Upper lobe of left lung (tissue), 4 donors: ENCODE data around the gene MYBPH.

Experiments
- EP300 ChIP-seq, 4 donors: sonication (generic); formaldehyde crosslinking; IDR thresholded peaks; one replicate each; pipeline ENCODE4 v1.5.1; 2017; ENCODE audit warnings: antibody characterized with exemption in 4 of 4, control low read depth in 2 of 4
- POLR2A ChIP-seq, 4 donors: fragments of 450-650 bp; IDR thresholded peaks; one replicate each; pipeline ENCODE4 v1.5.1; 2016 to 2017; ENCODE audit warnings: antibody characterized with exemption in 4 of 4, mild to moderate bottlenecking in 2 of 4
- TF ChIP-seq, protein P1 (sequence below), 6 experiments: fragments of 450-650 bp in 4 of 6; fragments of 200-600 bp in 2 of 6; sonication (generic) in 2 of 6; IDR thresholded peaks; one replicate each; pipeline ENCODE4 v1.5.1; 2016 to 2019; ENCODE audit warnings: antibody characterized with exemption in 6 of 6

DNA sequence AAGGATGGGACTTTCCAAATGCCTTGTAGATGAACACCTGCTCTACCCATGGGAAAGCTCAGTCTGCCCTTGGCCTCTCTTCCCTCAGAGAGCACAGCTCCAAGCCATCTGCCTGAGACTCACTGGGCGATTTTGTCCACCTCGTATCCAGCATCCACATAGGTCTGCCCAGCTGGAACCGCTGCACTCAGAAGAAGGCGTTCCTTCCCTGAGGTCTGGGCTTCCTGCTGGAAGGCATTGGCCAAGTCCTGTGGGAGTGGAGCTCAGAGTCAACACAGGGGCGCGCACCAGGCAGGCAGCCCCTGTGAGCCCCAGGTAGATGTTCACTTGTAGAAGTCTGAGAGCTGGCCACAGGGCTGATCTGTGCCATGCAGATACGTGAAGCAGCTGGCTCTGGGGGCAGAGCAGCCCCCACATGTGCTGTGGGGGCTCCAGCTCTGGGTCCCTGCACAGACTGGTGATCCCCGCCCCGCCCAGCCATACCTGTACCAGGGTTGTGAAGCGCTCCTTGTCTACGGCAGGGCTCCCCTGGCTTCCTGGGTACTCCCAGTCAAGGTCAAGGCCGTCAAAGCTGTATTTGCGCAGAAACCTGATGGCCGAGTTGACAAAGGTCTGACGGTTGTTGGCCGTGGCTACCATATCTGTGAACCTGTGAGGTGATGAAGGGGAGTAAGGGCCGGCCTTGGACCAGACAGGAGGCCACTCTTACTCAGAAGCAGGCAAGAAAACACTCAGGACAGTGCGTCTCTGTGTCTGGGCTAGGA, 47.6 kb upstream of the MYBPH start:
- TF ChIP-seq, protein P1, sequence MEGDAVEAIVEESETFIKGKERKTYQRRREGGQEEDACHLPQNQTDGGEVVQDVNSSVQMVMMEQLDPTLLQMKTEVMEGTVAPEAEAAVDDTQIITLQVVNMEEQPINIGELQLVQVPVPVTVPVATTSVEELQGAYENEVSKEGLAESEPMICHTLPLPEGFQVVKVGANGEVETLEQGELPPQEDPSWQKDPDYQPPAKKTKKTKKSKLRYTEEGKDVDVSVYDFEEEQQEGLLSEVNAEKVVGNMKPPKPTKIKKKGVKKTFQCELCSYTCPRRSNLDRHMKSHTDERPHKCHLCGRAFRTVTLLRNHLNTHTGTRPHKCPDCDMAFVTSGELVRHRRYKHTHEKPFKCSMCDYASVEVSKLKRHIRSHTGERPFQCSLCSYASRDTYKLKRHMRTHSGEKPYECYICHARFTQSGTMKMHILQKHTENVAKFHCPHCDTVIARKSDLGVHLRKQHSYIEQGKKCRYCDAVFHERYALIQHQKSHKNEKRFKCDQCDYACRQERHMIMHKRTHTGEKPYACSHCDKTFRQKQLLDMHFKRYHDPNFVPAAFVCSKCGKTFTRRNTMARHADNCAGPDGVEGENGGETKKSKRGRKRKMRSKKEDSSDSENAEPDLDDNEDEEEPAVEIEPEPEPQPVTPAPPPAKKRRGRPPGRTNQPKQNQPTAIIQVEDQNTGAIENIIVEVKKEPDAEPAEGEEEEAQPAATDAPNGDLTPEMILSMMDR (IDR thresholded peaks at IDR 0.05), result no peak
- TF ChIP-seq EP300 (IDR thresholded peaks at IDR 0.05), result no peak
- no peak for TF ChIP-seq POLR2A (IDR thresholded peaks at IDR 0.05)
